Ishikawa (cell line): ENCODE measurements around the gene SCAND1.
A peak's percentile ranks its signal among the peaks of the same experiment; 100 is the strongest.

Experiments used
- CEBPB ChIP-seq: IDR thresholded peaks from 2 replicates; pipeline ENCODE4 v1.6.1; 2012
- CREB1 ChIP-seq: IDR thresholded peaks from 2 replicates; pipeline ENCODE4 v1.6.1; 2012; ENCODE audit warnings: low read depth
- EGR1 ChIP-seq: IDR thresholded peaks from 2 replicates; pipeline ENCODE4 v1.6.1; 2012
- EP300 ChIP-seq: IDR thresholded peaks from 2 replicates; pipeline ENCODE4 v1.6.1; 2012; ENCODE audit warnings: borderline replicate concordance
- FOXM1 ChIP-seq: IDR thresholded peaks from 2 replicates; pipeline ENCODE4 v1.6.1; 2012; ENCODE audit warnings: low read depth, borderline replicate concordance
- NFIC ChIP-seq: IDR thresholded peaks from 2 replicates; pipeline ENCODE4 v1.6.1; 2012
- RAD21 ChIP-seq: IDR thresholded peaks from 2 replicates; pipeline ENCODE4 v1.6.1; 2012; ENCODE audit warnings: low read depth
- REST ChIP-seq: IDR thresholded peaks from 2 replicates; pipeline ENCODE4 v1.6.1; 2012; ENCODE audit warnings: low read depth, mild to moderate bottlenecking
- TAF1 ChIP-seq: IDR thresholded peaks from 2 replicates; pipeline ENCODE4 v1.6.1; 2012; ENCODE audit warnings: low read depth, mild to moderate bottlenecking
- TCF12 ChIP-seq: IDR thresholded peaks from 2 replicates; pipeline ENCODE4 v1.6.1; 2012; ENCODE audit warnings: low read depth
- TEAD4 ChIP-seq: IDR thresholded peaks from 2 replicates; pipeline ENCODE4 v1.6.1; 2012
- YY1 ChIP-seq: IDR thresholded peaks from 2 replicates; pipeline ENCODE4 v1.6.1; 2012; ENCODE audit warnings: low read depth
- ZBTB7A ChIP-seq: IDR thresholded peaks from 2 replicates; pipeline ENCODE4 v1.6.1; 2012; ENCODE audit warnings: low read depth
- TF ChIP-seq, protein P1 (sequence below): IDR thresholded peaks from 2 replicates; pipeline ENCODE4 v1.6.1; 2012
- TF ChIP-seq, protein P2 (sequence below): IDR thresholded peaks from 2 replicates; pipeline ENCODE4 v1.6.1; 2012

SCAND1 gene

GRCh38 chr20:35956616-35957015, 2.3 kb upstream of the SCAND1 start:
- TF ChIP-seq FOXM1: no peak
- TF ChIP-seq, protein P1, sequence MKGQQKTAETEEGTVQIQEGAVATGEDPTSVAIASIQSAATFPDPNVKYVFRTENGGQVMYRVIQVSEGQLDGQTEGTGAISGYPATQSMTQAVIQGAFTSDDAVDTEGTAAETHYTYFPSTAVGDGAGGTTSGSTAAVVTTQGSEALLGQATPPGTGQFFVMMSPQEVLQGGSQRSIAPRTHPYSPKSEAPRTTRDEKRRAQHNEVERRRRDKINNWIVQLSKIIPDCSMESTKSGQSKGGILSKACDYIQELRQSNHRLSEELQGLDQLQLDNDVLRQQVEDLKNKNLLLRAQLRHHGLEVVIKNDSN: no peak
- TF ChIP-seq NFIC: no peak
- TF ChIP-seq RAD21: no peak
- no peak for TF ChIP-seq TCF12
- no peak for TF ChIP-seq EP300

- TF ChIP-seq NFIC: no peak
- no peak for TF ChIP-seq YY1
- no peak for TF ChIP-seq EGR1
- no peak for TF ChIP-seq EP300
- TF ChIP-seq TAF1: no peak
- no peak for TF ChIP-seq FOXM1
- TF ChIP-seq REST: no peak
- TF ChIP-seq RAD21: no peak
- TF ChIP-seq TCF12: no peak
These were observed 577 bp upstream of the SCAND1 start for GRCh38 chr20:35954907-35955251.

DNA sequence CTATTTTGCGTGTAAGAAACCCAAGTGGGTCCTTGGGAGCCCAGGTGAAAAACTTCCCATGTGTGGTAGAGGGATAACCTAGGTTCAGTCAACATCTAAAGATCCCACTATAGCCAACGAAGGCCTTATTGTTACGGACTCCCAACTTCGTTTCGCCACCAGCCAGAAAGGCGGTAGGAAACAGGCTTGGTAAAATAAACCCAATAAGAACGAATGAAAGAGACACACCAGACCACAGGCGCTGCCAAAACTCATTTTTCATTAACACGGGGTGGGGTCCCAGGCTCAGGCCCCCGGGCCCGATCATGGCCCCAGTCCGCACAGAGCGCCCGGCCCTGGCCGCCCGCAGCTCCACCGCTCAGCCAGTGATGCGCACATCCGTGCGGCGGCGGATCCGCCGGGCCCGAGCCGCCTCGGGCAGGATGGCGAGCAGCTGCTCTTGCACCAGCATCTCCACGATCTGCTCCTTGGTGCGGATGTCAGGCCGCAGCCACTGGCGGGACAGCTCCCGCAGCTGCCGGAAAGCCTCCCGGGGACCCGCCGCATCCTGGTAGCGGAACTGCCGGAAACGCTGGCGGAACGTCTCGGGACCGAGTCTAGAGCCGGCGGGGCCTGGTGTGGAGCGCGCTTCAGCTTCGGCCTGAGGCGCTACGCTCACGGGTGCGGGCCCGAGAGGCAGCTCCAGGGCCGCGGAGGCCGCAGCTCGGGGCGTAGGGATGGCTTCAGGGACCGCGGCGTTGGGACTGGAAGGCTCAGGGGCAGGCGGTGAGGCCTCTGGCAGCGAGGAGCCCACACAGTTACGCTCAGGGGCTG, 709 bp downstream of the SCAND1 start:
- TF ChIP-seq ZBTB7A (0 out of 2 replicates have a peak, but pooled peaks have one; percentile 49), CEBPB (no peak), TCF12 (no peak)
- TF ChIP-seq, protein P1: no peak

DNA sequence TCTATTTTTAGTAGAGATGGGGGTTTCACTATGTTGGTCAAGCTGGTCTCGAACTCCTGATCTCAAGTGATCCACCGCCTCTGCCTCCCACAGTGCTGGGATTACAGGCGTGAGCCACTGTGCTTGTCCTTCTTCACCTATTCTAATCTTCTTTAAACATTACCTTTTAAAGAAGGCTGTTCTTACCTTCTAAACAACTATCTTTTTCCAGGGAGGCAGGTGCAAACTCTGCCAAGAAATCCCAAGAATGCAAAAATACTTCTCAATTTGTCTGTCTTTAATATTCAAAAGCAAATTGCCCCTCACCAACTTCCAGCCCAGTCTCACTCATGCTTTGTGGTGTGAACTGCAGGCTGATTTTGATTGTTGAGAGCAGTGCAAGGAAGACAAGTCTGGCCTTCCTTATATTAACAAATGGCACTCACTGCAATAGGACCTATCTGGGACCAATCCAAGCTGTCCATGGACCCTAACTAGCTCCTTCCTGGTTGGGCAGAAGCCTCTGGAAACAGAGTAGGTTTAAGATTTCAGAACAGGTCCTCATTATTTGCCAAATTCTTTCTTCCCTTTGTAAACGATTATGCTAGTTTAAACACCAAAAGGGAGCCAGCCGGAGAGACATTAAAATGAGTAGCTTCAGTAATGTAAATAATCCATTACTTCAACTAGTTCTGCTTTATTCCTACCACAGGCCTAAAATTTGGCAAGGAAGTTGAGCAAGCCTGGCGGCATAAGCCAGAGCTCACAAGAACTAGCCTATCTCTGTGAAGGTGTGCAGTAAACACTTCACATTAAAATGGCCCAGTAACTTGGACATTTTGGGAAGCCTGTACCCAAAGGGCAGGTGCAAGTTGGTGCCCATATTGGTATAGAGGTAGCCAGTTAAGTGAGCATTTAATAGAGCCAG, 1.6 kb downstream of the SCAND1 start:
- TF ChIP-seq, protein P2, sequence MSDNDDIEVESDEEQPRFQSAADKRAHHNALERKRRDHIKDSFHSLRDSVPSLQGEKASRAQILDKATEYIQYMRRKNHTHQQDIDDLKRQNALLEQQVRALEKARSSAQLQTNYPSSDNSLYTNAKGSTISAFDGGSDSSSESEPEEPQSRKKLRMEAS: no peak
- no peak for TF ChIP-seq EGR1
- TF ChIP-seq ZBTB7A: no peak
- TF ChIP-seq TCF12: no peak
- no peak for TF ChIP-seq EP300
- no peak for TF ChIP-seq CEBPB
- TF ChIP-seq, protein P1: no peak
- no peak for TF ChIP-seq TEAD4
- TF ChIP-seq YY1: no peak
- TF ChIP-seq CREB1: no peak
- TF ChIP-seq RAD21: no peak
- no peak for TF ChIP-seq NFIC
- TF ChIP-seq TAF1: no peak
- TF ChIP-seq FOXM1: no peak
- no peak for TF ChIP-seq REST

DNA sequence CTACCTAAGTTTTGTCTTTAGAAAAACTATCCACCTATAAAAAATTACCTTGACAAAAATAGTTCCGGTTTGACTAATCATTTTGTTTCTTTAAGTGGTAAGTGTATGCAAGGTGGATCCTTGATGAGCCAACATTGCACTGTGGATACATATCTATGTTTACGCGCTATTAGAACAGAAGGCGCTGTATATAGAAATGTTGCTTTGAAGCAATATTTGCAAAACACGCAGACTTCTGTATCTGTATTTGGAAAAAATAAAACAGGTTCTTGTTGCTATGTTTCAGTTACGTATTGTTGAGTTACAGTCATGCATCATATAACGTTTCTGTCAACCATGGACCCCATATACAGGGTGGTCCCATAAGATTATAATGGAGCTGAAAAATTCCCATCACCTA, 4.2 kb downstream of the SCAND1 start:
- no peak for TF ChIP-seq YY1
- TF ChIP-seq TAF1: no peak
- TF ChIP-seq ZBTB7A: no peak
- TF ChIP-seq EP300: no peak
- TF ChIP-seq, protein P2: no peak
- TF ChIP-seq CREB1: no peak
- TF ChIP-seq RAD21: no peak
- TF ChIP-seq, protein P1: no peak
- TF ChIP-seq TEAD4: no peak
- no peak for TF ChIP-seq CEBPB
